HG03280 (cell line): ENCODE results near the gene DSTYK.

ENCODE experiments used
- ATAC-seq: cut with Tn5 transposase; IDR thresholded peaks from one replicate; pipeline ENCODE4 v1.9.1; 2021; ENCODE audit warnings: mild to moderate bottlenecking, moderate library complexity; ENCODE audit not compliant: unreplicated experiment

The DSTYK gene

DNA sequence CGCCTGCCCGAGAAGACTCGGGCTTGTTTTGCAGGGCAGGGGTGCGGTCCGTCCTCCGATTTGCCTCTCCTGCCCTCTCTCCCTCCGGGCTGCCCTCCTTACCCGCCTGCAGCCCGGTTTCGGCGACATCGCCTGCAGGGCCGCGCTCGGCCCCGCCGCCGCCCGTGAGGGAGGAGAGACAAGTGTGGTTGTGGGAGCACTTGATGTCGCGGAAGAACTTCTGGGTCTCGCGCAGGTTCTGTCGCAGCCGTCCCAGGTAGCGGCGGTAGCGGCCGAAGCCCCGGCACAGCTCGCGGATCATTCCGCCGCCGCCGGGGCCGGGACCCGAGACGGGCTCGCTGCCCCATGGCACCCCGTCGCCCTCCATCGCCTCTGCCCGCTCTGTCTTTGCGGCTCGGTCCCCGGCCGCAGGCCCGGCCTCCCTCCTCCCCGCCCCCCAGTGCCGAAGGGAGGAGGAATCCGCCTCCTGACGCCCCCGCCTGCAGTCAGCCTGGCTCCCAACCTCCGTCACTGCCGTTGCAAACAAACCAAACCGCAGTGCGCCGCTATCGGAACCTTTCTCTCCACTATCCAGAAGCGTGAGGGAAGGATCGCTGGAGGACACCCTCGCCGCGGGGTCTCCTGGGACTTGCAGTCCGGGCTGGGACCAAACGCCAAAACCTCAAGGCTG, at the start of gene DSTYK:
Gene DSTYK (minus strand): TSS at position 534 of the 670 bp plus-strand sequence. CDS start 167 bp downstream, at position 367.
- peak; percentile 83 for ATAC-seq

GRCh38 chr1:205259998-205260397, 48.5 kb upstream of the DSTYK start:
- ATAC-seq, result no peak

GRCh38 chr1:205259324-205259832, 47.9 kb upstream of the DSTYK start:
- ATAC-seq, result no peak

GRCh38 chr1:205258719-205259118, 47.2 kb upstream of the DSTYK start:
- no peak for ATAC-seq

GRCh38 chr1:205258261-205258691, 46.8 kb upstream of the DSTYK start:
- no peak for ATAC-seq

DNA sequence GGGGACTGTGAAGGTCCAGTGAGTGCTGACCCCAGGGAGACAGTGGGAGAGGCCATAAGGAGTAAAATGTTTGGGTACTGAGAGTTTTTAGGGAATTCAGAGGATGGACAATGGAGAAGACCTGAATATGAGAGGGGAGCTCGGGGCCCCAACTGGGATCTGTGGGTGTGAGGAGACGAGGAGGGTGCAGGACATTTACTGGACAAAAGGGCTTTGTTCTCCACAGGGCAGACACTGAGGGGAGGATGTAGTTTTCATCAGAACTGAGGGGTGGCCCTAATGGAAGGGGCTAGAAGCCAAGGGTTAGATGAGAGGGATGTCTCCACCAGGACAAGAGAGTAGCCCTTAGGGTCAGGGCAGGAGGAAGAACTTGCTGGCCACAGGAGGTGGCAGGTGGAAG, 46.2 kb upstream of the DSTYK start:
- no peak for ATAC-seq

GRCh38 chr1:205256951-205257625, 45.6 kb upstream of the DSTYK start:
- no peak for ATAC-seq

- peak; percentile 62 for ATAC-seq
Measured at GRCh38 chr1:205255941-205256780, 44.7 kb upstream of the DSTYK start.

GRCh38 chr1:205251576-205251975, 40.1 kb upstream of the DSTYK start:
- no peak for ATAC-seq

GRCh38 chr1:205250699-205251098, 39.2 kb upstream of the DSTYK start:
- no peak for ATAC-seq

- no peak for ATAC-seq
Measured at GRCh38 chr1:205249651-205250050, 38.1 kb upstream of the DSTYK start.

DNA sequence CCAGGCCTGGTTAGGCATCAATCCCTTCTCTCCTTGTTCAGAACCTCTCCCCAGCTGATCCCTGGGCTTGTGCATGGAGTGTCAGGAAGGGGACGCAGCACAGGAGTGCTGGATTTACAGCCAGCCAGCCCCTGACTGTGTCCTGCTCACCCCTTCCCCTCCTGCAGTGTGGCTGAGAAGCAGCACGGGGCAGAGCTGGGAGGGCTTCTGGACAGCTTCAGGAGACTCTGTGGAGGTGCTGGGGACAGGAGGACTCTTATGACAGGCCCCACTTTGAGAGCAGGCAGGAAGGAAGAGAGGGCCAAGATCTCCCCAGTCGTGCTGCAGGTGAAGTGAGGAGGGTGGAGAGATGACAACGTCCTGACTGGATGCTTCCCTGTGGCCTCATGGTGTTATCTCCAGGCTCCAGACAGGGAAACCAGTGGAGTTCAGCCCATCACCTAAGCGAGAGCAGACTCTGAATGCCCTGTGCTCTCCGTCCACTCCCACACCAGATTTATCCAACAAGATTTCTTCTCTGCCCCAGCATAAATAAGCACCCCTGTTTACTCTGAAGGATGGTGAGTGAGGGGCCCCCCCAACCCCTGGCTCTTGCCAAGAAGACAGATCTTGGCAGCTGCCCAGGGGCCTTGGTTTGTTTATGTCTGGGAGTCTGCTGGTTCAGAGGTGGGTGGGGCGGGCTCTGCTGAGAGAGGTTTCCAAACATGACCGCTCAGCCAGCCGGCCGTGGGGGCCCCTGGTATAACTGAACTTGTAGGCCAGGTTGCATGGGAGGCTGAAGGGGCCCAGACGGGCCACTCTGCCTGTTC, 37.5 kb upstream of the DSTYK start:
- ATAC-seq, result no peak

GRCh38 chr1:205247130-205247921, 35.8 kb upstream of the DSTYK start:
- ATAC-seq, result no peak

GRCh38 chr1:205246351-205247119, 35.0 kb upstream of the DSTYK start:
- ATAC-seq, result no peak

GRCh38 chr1:205245096-205245495, 33.6 kb upstream of the DSTYK start:
- ATAC-seq, result no peak

- ATAC-seq, result no peak
Measured at GRCh38 chr1:205244384-205244783, 32.9 kb upstream of the DSTYK start.

- ATAC-seq, result no peak
Measured at GRCh38 chr1:205243350-205244191, 32.1 kb upstream of the DSTYK start.

GRCh38 chr1:205241366-205242030, 30.0 kb upstream of the DSTYK start:
- no peak for ATAC-seq
